PC-9 (cell line): ENCODE data around the gene NOTCH3. TPM values are rescaled to one million over a fixed set of nuclear protein-coding genes. Genes with fewer than 3 reads are reported as not detected.

Experiments
- BruUV-seq: library from RNA; stranded (reverse); fragments of 400-500 nt; replicated peaks from 2 replicates; lab custom pipeline; 2021; lab: Mats Ljungman, UMichigan
- CTCF ChIA-PET: fragments of 300-600 bp; sonication (Branson Sonifier 250); formaldehyde crosslinking; loops from one replicate; lab custom pipeline; 2022; ENCODE audit warnings: antibody characterized with exemption; lab: Charles Lee
- POLR2A ChIA-PET: fragments of 300-600 bp; sonication (Branson Sonifier 250); formaldehyde crosslinking; loops from one replicate; lab custom pipeline; 2022; ENCODE audit warnings: antibody characterized with exemption; ENCODE audit not compliant: unreplicated experiment; lab: Charles Lee
- DNase-seq, 2 experiments: peaks; one replicate each; pipeline versions ENCODE4 v3.0.0 to v3.0.0-alpha.2; 2015 to 2022; ENCODE audit warnings: mixed read lengths in 1 of 2
- H2AFZ ChIP-seq: fragments of 200-600 bp; sonication (generic); 2 replicates; pipeline ENCODE4 v1.8.1; 2017; ENCODE audit warnings: antibody characterized with exemption
- H3F3A ChIP-seq: fragments of 200-600 bp; sonication (generic); 2 replicates; pipeline ENCODE4 v1.8.1; 2017; ENCODE audit warnings: antibody characterized with exemption, mild to moderate bottlenecking, low read depth; ENCODE audit not compliant: insufficient read depth
- H3K27ac ChIP-seq: fragments of 200-600 bp; sonication (generic); 2 replicates; pipeline ENCODE4 v1.6.1; 2016; ENCODE audit warnings: mixed run types
- H3K27me3 ChIP-seq: fragments of 200-600 bp; sonication (generic); 2 replicates; pipeline ENCODE4 v1.6.1; 2016; ENCODE audit warnings: low read depth, mixed run types; ENCODE audit not compliant: insufficient read depth
- H3K36me3 ChIP-seq: fragments of 200-600 bp; sonication (generic); 2 replicates; pipeline ENCODE4 v1.6.1; 2016; ENCODE audit warnings: low read depth, mixed run types
- H3K4me1 ChIP-seq: fragments of 200-600 bp; sonication (generic); replicated peaks from 2 replicates; pipeline ENCODE4 v1.6.1; 2016; ENCODE audit warnings: mixed run types; ENCODE audit not compliant: insufficient read depth
- H3K4me2 ChIP-seq: fragments of 200-600 bp; sonication (generic); 2 replicates; pipeline ENCODE4 v1.6.1; 2017; ENCODE audit warnings: mixed run types
- H3K4me3 ChIP-seq: fragments of 200-600 bp; sonication (generic); 2 replicates; pipeline ENCODE4 v1.6.1; 2016; ENCODE audit warnings: mixed run types
- H3K79me2 ChIP-seq: fragments of 200-600 bp; sonication (generic); 2 replicates; pipeline ENCODE4 v1.6.1; 2017; ENCODE audit warnings: low read depth, mixed run types
- H3K9me2 ChIP-seq: fragments of 200-600 bp; sonication (generic); 2 replicates; pipeline ENCODE4 v1.8.1; 2017; ENCODE audit warnings: mild to moderate bottlenecking; ENCODE audit not compliant: insufficient read depth
- H3K9me3 ChIP-seq: fragments of 200-600 bp; sonication (generic); 2 replicates; pipeline ENCODE4 v1.8.1; 2016; ENCODE audit warnings: low read depth; ENCODE audit not compliant: insufficient read depth
- H4K20me1 ChIP-seq: fragments of 200-600 bp; sonication (generic); 2 replicates; pipeline ENCODE4 v1.8.1; 2017; ENCODE audit not compliant: insufficient read depth
- CTCF ChIP-seq: fragments of 200-600 bp; sonication (generic); conservative IDR thresholded peaks from 2 replicates; pipeline ENCODE4 v1.6.1; 2017; ENCODE audit warnings: mixed run types, antibody characterized with exemption, mild to moderate bottlenecking, moderate library complexity
- EZH2 ChIP-seq: fragments of 200-600 bp; sonication (generic); IDR thresholded peaks from 2 replicates; pipeline ENCODE4 v1.8.0; 2017; ENCODE audit warnings: antibody characterized with exemption, low read depth
- intact Hi-C: fragments of 100-400 bp; cut with micrococcal nuclease; formaldehyde crosslinking; loops from one replicate; pipeline ENCODE4 v1.10.0; 2022; ENCODE audit not compliant: unreplicated experiment
- total RNA-seq: library from RNA; stranded (reverse); gene quantifications from 2 replicates; pipeline ENCODE4 v1.2.3, GENCODE V29; 2021

The NOTCH3 gene
- total RNA-seq, 1 experiment from 2014 or later, result 115 TPM

GRCh38 chr19:15196360-15197005 lies 4.3 kb downstream of the NOTCH3 start:
- TF ChIP-seq EZH2, result no peak
- no peak for TF ChIP-seq CTCF
- Histone ChIP-seq H3K9me3 (no peaks in the 10 kb centered on the region), H3K9me2 (no peaks in the 10 kb centered on the region), H3K4me1 (peaks cover 48% of the 10 kb centered on the region), H3K27ac (peak overlapping the region; percentile 82), H3K36me3 (peaks cover 46% of the 10 kb centered on the region), H3K4me3 (peak overlapping the region; percentile 57; the same call in 1 of the 2 replicates), H3K27me3 (no peaks in the 10 kb centered on the region), H4K20me1 (peaks cover 54% of the 10 kb centered on the region), H2AFZ (no peak overlapping the region), H3K4me2 (peak overlapping the region; percentile 94), H3K79me2 (peaks cover 76% of the 10 kb centered on the region), H3F3A (peaks cover 45% of the 10 kb centered on the region)
- CTCF ChIA-PET, result interaction anchor here (0.7 to 1.6 kb wide), 3 partner anchors 37 to 208 kb away, joined by 3 to 4 read pairs (median 4); no protein-coding TSS in a partner anchor
- POLR2A ChIA-PET, result interaction anchor here (1.3 kb wide), 1 partner anchor 37 kb away, joined by 9 read pairs; no protein-coding TSS in a partner anchor
- intact Hi-C loops, result loop anchor here (1.0 to 5.0 kb wide), 2 partner anchors 38 to 56 kb away; no protein-coding TSS in a partner anchor
- TSS peak; percentile 31 for BruUV-seq
- DNase-seq, result peak in 1 of 2 experiments; percentile 59

GRCh38 chr19:15195371-15196334 lies 5.1 kb downstream of the NOTCH3 start:
- H3K4me2 ChIP-seq, result peak overlapping the region; percentile 94
- no peaks in the 10 kb centered on the region for H3K9me2 ChIP-seq
- H2AFZ ChIP-seq, result no peak overlapping the region
- H3K4me1 ChIP-seq, result peaks cover 43% of the 10 kb centered on the region
- no peaks in the 10 kb centered on the region for H3K9me3 ChIP-seq
- DNase-seq, result peak; percentile 92 to 98
- BruUV-seq, result no TSS peak
- ChIA-PET POLR2A (interaction anchor here (0.6 to 1.3 kb wide), 5 partner anchors 33 to 104 kb away, joined by 5 to 27 read pairs (median 9); partner anchors contain the start of gene EPHX3), CTCF (interaction anchor here (0.6 to 1.6 kb wide), 10 partner anchors 21 to 302 kb away, joined by 3 to 10 read pairs (median 5); partner anchors contain the start of gene EPHX3)
- TF ChIP-seq EZH2, result no peak
- peak; percentile 35; the same call in 1 of the 2 replicates for TF ChIP-seq CTCF
- H4K20me1 ChIP-seq, result peaks cover 63% of the 10 kb centered on the region
- peaks cover 45% of the 10 kb centered on the region for H3F3A ChIP-seq
- H3K36me3 ChIP-seq, result peaks cover 54% of the 10 kb centered on the region
- no peaks in the 10 kb centered on the region for H3K27me3 ChIP-seq
- intact Hi-C loops, result loop anchor here (1.0 to 5.0 kb wide), 2 partner anchors 39 to 57 kb away; no protein-coding TSS in a partner anchor
- peak overlapping the region; percentile 82 for H3K27ac ChIP-seq
- peaks cover 83% of the 10 kb centered on the region for H3K79me2 ChIP-seq
- H3K4me3 ChIP-seq, result peak overlapping the region; percentile 57

- no peak for DNase-seq
- Histone ChIP-seq H3K9me2 (no peaks in the 10 kb centered on the region), H3K27ac (peak overlapping the region; percentile 82), H3K27me3 (no peaks in the 10 kb centered on the region), H3K79me2 (peaks cover 82% of the 10 kb centered on the region), H2AFZ (no peak overlapping the region), H3K9me3 (no peaks in the 10 kb centered on the region), H3K36me3 (peaks cover 61% of the 10 kb centered on the region), H3K4me1 (peaks cover 43% of the 10 kb centered on the region), H4K20me1 (peaks cover 70% of the 10 kb centered on the region), H3F3A (peaks cover 43% of the 10 kb centered on the region), H3K4me3 (peak overlapping the region; percentile 57), H3K4me2 (peak overlapping the region; percentile 94)
- no TSS peak for BruUV-seq
- POLR2A ChIA-PET, result interaction anchor here (0.6 to 1.0 kb wide), 3 partner anchors 33 to 103 kb away, joined by 5 to 27 read pairs (median 11); partner anchors contain the start of gene EPHX3
- intact Hi-C loops, result loop anchor here (5.0 kb wide), 1 partner anchor 57 kb away; no protein-coding TSS in a partner anchor
- CTCF ChIA-PET, result interaction anchor here (0.6 to 1.6 kb wide), 8 partner anchors 21 to 301 kb away, joined by 3 to 10 read pairs (median 6); partner anchors contain the start of gene EPHX3
- TF ChIP-seq EZH2 (no peak), CTCF (no peak)
Observed at GRCh38 chr19:15194938-15195337, 5.9 kb downstream of the NOTCH3 start.
